Measurements from ENCODE around the gene GNG8. TPM values are rescaled to one million over a fixed set of nuclear protein-coding genes. Genes with fewer than 3 reads are reported as not detected.

GNG8 gene
- total and polyA plus RNA-seq, 2 experiments from 2014 or later: 4.6 TPM; not detected in 1

DNA sequence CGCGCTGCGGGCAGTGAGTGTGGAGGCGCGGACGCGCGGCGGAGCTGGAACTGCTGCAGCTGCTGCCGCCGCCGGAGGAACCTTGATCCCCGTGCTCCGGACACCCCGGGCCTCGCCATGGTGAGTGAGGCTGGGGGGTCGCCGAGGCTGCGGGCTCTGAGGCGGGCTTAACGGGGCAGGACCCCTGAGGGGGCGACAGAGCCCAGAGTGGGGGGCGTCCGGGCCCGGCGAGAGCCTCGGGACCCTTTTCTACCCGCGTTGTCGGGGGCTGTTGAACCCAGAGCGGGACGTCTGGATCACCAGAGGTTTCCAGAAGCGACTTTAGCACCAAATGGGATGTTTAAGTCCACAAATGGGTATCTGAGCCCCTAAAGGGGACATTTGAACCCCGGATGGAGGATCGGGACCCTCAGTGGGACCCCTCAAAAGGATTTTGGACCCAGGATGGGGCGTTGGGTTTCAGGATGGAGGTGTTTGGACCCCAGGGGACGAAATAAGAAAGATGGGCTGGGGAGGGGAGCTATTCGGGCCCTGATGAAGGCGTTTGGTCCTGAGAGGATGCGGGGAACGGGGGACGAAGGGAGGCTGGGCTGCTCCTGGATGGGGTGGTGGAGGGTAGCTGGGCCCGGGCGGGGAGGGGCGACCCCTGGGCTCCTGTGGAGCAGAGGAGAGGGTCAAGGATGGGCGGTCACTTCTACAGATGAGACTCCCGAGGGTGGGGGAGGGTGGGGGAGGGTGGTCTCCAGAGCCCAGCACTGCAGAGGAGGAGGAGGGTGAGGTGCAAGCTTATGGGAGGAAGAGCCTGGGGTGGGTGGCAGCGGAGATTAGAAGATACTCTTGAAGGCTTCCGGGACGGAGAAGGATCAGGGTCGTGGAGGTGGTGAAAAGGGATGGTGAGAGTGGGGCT is 34.4 kb downstream of the GNG8 start, which contains the start of gene CALM3:
Gene CALM3, plus strand, starts transcription at position 13 of the 907 bp plus-strand sequence. Its CDS starts 105 bp downstream, at position 118.
- H3K4me2 ChIP-seq: peak within 1 kb of the TSS; percentile 87
- H3K9me3 ChIP-seq (ENCODE audit: low read depth): no peaks in the 10 kb centered on the region
- peak within 1 kb of the TSS; percentile 86 for H2AFZ ChIP-seq
- peak within 1 kb of the TSS; percentile 97 for H3K27ac ChIP-seq
- peak; percentile 25 for DNase-seq (ENCODE audit: low spot score)
- H4K20me1 ChIP-seq (ENCODE audit: insufficient read depth, poor library complexity, severe bottlenecking): peaks cover 35% of the 10 kb centered on the region
- H3K9me2 ChIP-seq (replicated peaks; ENCODE audit: insufficient read depth): no peaks in the 10 kb centered on the region
- 2% methylated on average over 27 of the region's 51 CpGs for WGBS (ENCODE audit: low lambda C conversion rate, missing lambda C conversion rate)
- no peaks in the 10 kb centered on the region for H3K27me3 ChIP-seq
- H3K4me3 ChIP-seq: peak within 1 kb of the TSS; percentile 100
- TF ChIP-seq EZH2 (IDR thresholded peaks at IDR 0.05; ENCODE audit: borderline replicate concordance) (no peak), EZH2phosphoT487 (IDR thresholded peaks at IDR 0.05; ENCODE audit: low read depth, severe bottlenecking, unreplicated experiment) (no peak)
- TF ChIP-seq, protein P1, sequence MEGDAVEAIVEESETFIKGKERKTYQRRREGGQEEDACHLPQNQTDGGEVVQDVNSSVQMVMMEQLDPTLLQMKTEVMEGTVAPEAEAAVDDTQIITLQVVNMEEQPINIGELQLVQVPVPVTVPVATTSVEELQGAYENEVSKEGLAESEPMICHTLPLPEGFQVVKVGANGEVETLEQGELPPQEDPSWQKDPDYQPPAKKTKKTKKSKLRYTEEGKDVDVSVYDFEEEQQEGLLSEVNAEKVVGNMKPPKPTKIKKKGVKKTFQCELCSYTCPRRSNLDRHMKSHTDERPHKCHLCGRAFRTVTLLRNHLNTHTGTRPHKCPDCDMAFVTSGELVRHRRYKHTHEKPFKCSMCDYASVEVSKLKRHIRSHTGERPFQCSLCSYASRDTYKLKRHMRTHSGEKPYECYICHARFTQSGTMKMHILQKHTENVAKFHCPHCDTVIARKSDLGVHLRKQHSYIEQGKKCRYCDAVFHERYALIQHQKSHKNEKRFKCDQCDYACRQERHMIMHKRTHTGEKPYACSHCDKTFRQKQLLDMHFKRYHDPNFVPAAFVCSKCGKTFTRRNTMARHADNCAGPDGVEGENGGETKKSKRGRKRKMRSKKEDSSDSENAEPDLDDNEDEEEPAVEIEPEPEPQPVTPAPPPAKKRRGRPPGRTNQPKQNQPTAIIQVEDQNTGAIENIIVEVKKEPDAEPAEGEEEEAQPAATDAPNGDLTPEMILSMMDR (IDR thresholded peaks at IDR 0.05; ENCODE audit: poor library complexity): no peak
- H3K4me1 ChIP-seq (ENCODE audit: insufficient read depth): peaks cover 16% of the 10 kb centered on the region
- H3K79me2 ChIP-seq: peaks cover 54% of the 10 kb centered on the region
- no peaks in the 10 kb centered on the region for H3K36me3 ChIP-seq (replicated peaks; ENCODE audit: insufficient read depth, low read depth)

DNA sequence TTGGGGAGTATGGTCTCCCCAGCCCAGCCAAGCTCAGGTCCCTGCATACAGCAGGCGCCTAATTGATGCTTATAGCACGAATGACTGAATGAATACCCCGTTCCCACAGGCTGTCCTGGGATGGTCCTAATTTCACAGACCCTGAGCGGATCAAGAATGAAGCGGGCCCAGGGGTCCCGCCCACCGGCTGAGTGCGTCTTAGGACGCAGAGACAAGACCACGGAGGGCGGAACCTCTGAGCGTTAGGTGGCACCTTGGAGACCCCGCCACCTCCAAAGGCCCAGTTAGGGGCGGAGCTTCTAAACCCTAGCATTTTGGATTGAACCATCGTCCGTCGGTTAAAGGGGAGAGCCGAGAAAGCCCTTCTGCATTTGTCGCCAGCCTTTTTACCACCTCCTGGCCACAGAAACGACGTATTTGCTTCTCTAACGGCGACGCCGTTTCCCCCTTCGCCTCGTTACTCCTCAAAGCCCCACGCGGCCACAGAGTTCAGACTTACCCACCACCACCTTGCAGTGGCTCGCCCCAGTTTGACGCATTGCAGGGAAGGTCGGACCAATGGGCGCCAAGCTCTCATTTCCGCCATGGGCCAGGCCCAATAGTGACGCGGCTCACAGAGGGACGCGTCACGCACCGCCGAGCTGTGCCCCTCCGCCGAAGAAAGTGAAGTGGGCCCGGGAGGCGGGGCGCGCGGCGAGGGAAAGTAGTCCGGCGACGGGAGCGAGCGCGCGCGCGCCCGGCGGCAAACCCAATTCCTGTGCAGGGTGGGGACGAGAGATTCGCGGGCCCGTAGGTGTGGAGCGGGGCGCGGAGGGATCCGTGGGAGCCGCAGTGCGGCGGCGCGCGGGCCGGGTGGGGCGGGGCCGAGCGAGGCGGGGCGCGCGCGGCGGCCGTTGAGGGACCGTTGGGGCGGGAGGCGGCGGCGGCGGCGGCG is 35.4 kb downstream of the GNG8 start:
- Histone ChIP-seq H4K20me1 (ENCODE audit: insufficient read depth, poor library complexity, severe bottlenecking) (peaks cover 28% of the 10 kb centered on the region), H3K27me3 (no peaks in the 10 kb centered on the region)
- no peak for TF ChIP-seq EZH2 (IDR thresholded peaks at IDR 0.05; ENCODE audit: borderline replicate concordance)
- no peak for TF ChIP-seq EZH2phosphoT487 (IDR thresholded peaks at IDR 0.05; ENCODE audit: low read depth, severe bottlenecking, unreplicated experiment)
- TF ChIP-seq, protein P1 (IDR thresholded peaks at IDR 0.05; ENCODE audit: poor library complexity): no peak

DNA sequence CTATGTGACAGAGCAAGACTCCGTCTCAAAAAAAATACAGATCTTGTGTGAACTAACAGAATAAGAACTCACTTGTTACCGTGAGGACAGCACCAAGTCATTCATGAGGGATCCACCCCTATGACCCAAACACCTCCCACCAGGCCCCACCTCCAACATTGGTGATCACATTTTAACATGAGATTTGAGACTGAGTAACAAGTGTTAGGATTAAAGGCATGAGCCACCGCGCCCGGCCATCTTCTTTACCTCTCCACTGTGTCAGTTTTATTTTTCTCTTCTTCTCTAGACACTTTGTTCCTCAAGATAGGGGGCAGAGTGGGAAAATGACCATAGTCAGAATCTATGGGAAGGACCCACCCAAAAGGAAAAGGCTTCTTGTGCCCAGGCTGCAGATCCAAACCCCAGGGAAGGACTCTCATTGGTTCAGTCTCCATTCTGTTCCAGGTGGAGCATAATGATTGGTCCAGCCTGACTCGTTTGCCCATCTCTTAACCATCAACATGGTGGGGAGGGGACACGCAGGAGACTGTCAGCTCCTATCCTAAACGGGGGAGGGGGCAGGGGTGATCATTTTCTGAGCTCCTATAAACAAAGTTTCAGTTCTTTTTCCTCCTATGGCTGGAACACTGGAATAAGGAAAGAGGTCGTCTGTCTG is 36.2 kb downstream of the GNG8 start:
- no peaks in the 10 kb centered on the region for H3K9me2 ChIP-seq (replicated peaks; ENCODE audit: insufficient read depth)
- no peak for DNase-seq (ENCODE audit: low spot score)
- H3K27me3 ChIP-seq: no peaks in the 10 kb centered on the region
- peak overlapping the region; percentile 21 for H3K4me3 ChIP-seq
- peaks cover 36% of the 10 kb centered on the region for H3K79me2 ChIP-seq
- no peaks in the 10 kb centered on the region for H3K9me3 ChIP-seq (ENCODE audit: low read depth)
- TF ChIP-seq, protein P1 (IDR thresholded peaks at IDR 0.05; ENCODE audit: poor library complexity): no peak
- TF ChIP-seq EZH2 (IDR thresholded peaks at IDR 0.05; ENCODE audit: borderline replicate concordance) (no peak), EZH2phosphoT487 (IDR thresholded peaks at IDR 0.05; ENCODE audit: low read depth, severe bottlenecking, unreplicated experiment) (no peak)
- peaks cover 14% of the 10 kb centered on the region for H3K4me1 ChIP-seq (ENCODE audit: insufficient read depth)
- H4K20me1 ChIP-seq (ENCODE audit: insufficient read depth, poor library complexity, severe bottlenecking): peaks cover 20% of the 10 kb centered on the region
- H3K4me2 ChIP-seq: peak overlapping the region; percentile 77
- peak overlapping the region; percentile 97 for H3K27ac ChIP-seq
- peak overlapping the region; percentile 62 for H2AFZ ChIP-seq
- WGBS (ENCODE audit: low lambda C conversion rate, missing lambda C conversion rate): 77% methylated on average over 9 of the region's 9 CpGs
- no peaks in the 10 kb centered on the region for H3K36me3 ChIP-seq (replicated peaks; ENCODE audit: insufficient read depth, low read depth)

More for the DNA sequence above, 35.4 kb downstream of the GNG8 start:
- Histone ChIP-seq H3K9me2 (replicated peaks; ENCODE audit: insufficient read depth) (no peaks in the 10 kb centered on the region), H2AFZ (peak overlapping the region; percentile 62), H3K4me3 (peak overlapping the region; percentile 21), H3K4me2 (peak overlapping the region; percentile 77), H3K27ac (peak overlapping the region; percentile 97), H3K4me1 (ENCODE audit: insufficient read depth) (peaks cover 16% of the 10 kb centered on the region), H3K36me3 (replicated peaks; ENCODE audit: insufficient read depth, low read depth) (no peaks in the 10 kb centered on the region), H3K9me3 (ENCODE audit: low read depth) (no peaks in the 10 kb centered on the region), H3K79me2 (peaks cover 44% of the 10 kb centered on the region)
- peak; percentile 98 for DNase-seq (ENCODE audit: low spot score)
- WGBS (ENCODE audit: low lambda C conversion rate, missing lambda C conversion rate): 2% methylated on average over 64 of the region's 93 CpGs

Measured in hepatocyte (in vitro differentiated cells).